IPS-20b (cell line): ENCODE results near the gene RAB11FIP4.

ENCODE experiments used
- H3K27ac ChIP-seq: one replicate; pipeline ENCODE4 v1.5.1; 2013; ENCODE audit warnings: low read length
- H3K27me3 ChIP-seq: 2 replicates; pipeline ENCODE4 v1.6.1; 2013; ENCODE audit warnings: mild to moderate bottlenecking, low read length, inconsistent platforms; ENCODE audit not compliant: insufficient read depth
- H3K36me3 ChIP-seq: 2 replicates; pipeline ENCODE4 v1.6.1; 2013; ENCODE audit warnings: low read depth, mild to moderate bottlenecking, inconsistent platforms, low read length, moderate library complexity; ENCODE audit not compliant: insufficient read depth
- H3K4me1 ChIP-seq: 2 replicates; pipeline ENCODE4 v1.6.1; 2013; ENCODE audit warnings: mild to moderate bottlenecking, control low read depth, inconsistent platforms, low read length, moderate library complexity; ENCODE audit not compliant: insufficient read depth
- H3K4me3 ChIP-seq: 2 replicates; pipeline ENCODE4 v1.5.1; 2013; ENCODE audit warnings: mild to moderate bottlenecking, low read length, inconsistent platforms
- H3K9ac ChIP-seq: 2 replicates; pipeline ENCODE4 v1.6.1; 2013; ENCODE audit warnings: low read depth, mild to moderate bottlenecking, inconsistent platforms, low read length, moderate library complexity
- H3K9me3 ChIP-seq: 2 replicates; pipeline ENCODE4 v1.6.1; 2013; ENCODE audit warnings: mild to moderate bottlenecking, low read depth, low read length, inconsistent platforms; ENCODE audit not compliant: insufficient read depth

Gene RAB11FIP4

GRCh38 chr17:31556969-31557645 lies 165.6 kb downstream of the RAB11FIP4 start:
- Histone ChIP-seq H3K4me3 (no peak overlapping the region), H3K9me3 (no peaks in the 10 kb centered on the region), H3K9ac (no peak overlapping the region), H3K27ac (no peak overlapping the region), H3K27me3 (peaks cover 92% of the 10 kb centered on the region), H3K4me1 (peaks cover 8% of the 10 kb centered on the region), H3K36me3 (no peaks in the 10 kb centered on the region)

- Histone ChIP-seq H3K4me1 (peaks cover 14% of the 10 kb centered on the region), H3K27me3 (peaks cover 78% of the 10 kb centered on the region), H3K9ac (no peak overlapping the region), H3K27ac (no peak overlapping the region), H3K36me3 (no peaks in the 10 kb centered on the region), H3K4me3 (peak overlapping the region; percentile 60; the same call in 1 of the 2 replicates), H3K9me3 (no peaks in the 10 kb centered on the region)
Observed at GRCh38 chr17:31558748-31559583, 167.5 kb downstream of the RAB11FIP4 start.

- Histone ChIP-seq H3K27me3 (peaks cover 69% of the 10 kb centered on the region), H3K4me1 (peaks cover 14% of the 10 kb centered on the region), H3K4me3 (peak overlapping the region; percentile 60), H3K36me3 (no peaks in the 10 kb centered on the region), H3K27ac (no peak overlapping the region), H3K9ac (0 out of 2 replicates have a peak overlapping the region, but pooled peaks have one; percentile 39), H3K9me3 (no peaks in the 10 kb centered on the region)
Observed at GRCh38 chr17:31559584-31560501, 168.4 kb downstream of the RAB11FIP4 start.

- Histone ChIP-seq H3K4me3 (peak overlapping the region; percentile 60), H3K36me3 (no peaks in the 10 kb centered on the region), H3K27ac (no peak overlapping the region), H3K27me3 (peaks cover 60% of the 10 kb centered on the region), H3K9ac (0 out of 2 replicates have a peak overlapping the region, but pooled peaks have one; percentile 39), H3K9me3 (no peaks in the 10 kb centered on the region), H3K4me1 (peaks cover 22% of the 10 kb centered on the region)
Observed at GRCh38 chr17:31560616-31561235, 169.3 kb downstream of the RAB11FIP4 start.

GRCh38 chr17:31561469-31562375 lies 170.2 kb downstream of the RAB11FIP4 start:
- Histone ChIP-seq H3K4me1 (peaks cover 23% of the 10 kb centered on the region), H3K9ac (no peak overlapping the region), H3K36me3 (no peaks in the 10 kb centered on the region), H3K27me3 (peaks cover 51% of the 10 kb centered on the region), H3K27ac (no peak overlapping the region), H3K4me3 (0 out of 2 replicates have a peak overlapping the region, but pooled peaks have one; percentile 9), H3K9me3 (no peaks in the 10 kb centered on the region)

GRCh38 chr17:31562376-31562840 lies 170.9 kb downstream of the RAB11FIP4 start:
- peaks cover 44% of the 10 kb centered on the region for H3K27me3 ChIP-seq
- H3K27ac ChIP-seq = no peak overlapping the region
- no peak overlapping the region for H3K9ac ChIP-seq
- no peak overlapping the region for H3K4me3 ChIP-seq
- H3K36me3 ChIP-seq = no peaks in the 10 kb centered on the region
- H3K4me1 ChIP-seq = peaks cover 23% of the 10 kb centered on the region
- H3K9me3 ChIP-seq = no peaks in the 10 kb centered on the region

GRCh38 chr17:31564291-31564690 lies 172.8 kb downstream of the RAB11FIP4 start:
- Histone ChIP-seq H3K36me3 (no peaks in the 10 kb centered on the region), H3K4me1 (peaks cover 23% of the 10 kb centered on the region), H3K4me3 (no peak overlapping the region), H3K27ac (no peak overlapping the region), H3K9ac (no peak overlapping the region), H3K27me3 (peaks cover 30% of the 10 kb centered on the region), H3K9me3 (no peaks in the 10 kb centered on the region)

- H3K9ac ChIP-seq = peak overlapping the region; percentile 28; the same call in 1 of the 2 replicates
- H3K36me3 ChIP-seq = no peaks in the 10 kb centered on the region
- no peak overlapping the region for H3K4me3 ChIP-seq
- no peaks in the 10 kb centered on the region for H3K9me3 ChIP-seq
- H3K27me3 ChIP-seq = peaks cover 24% of the 10 kb centered on the region
- no peak overlapping the region for H3K27ac ChIP-seq
- H3K4me1 ChIP-seq = peaks cover 23% of the 10 kb centered on the region
Observed at GRCh38 chr17:31564883-31565301, 173.4 kb downstream of the RAB11FIP4 start.

- Histone ChIP-seq H3K36me3 (no peaks in the 10 kb centered on the region), H3K27me3 (peaks cover 16% of the 10 kb centered on the region), H3K4me3 (no peak overlapping the region), H3K27ac (no peak overlapping the region), H3K9ac (peak overlapping the region; percentile 28; the same call in 1 of the 2 replicates), H3K4me1 (peaks cover 23% of the 10 kb centered on the region), H3K9me3 (no peaks in the 10 kb centered on the region)
Observed at GRCh38 chr17:31565652-31566051, 174.2 kb downstream of the RAB11FIP4 start.

- Histone ChIP-seq H3K9ac (no peak overlapping the region), H3K36me3 (no peaks in the 10 kb centered on the region), H3K4me1 (peaks cover 21% of the 10 kb centered on the region), H3K9me3 (no peaks in the 10 kb centered on the region), H3K4me3 (no peak overlapping the region), H3K27me3 (peaks cover 9% of the 10 kb centered on the region), H3K27ac (no peak overlapping the region)
Observed at GRCh38 chr17:31566247-31566991, 174.9 kb downstream of the RAB11FIP4 start.
